Keratinocyte (primary cell): ENCODE results near the gene REV1. TPM values are rescaled to one million over a fixed set of nuclear protein-coding genes. Genes with fewer than 3 reads are reported as not detected.

Source experiments
- DNase-seq: peaks from one replicate; pipeline ENCODE4 v3.0.0-alpha.2; 2011; ENCODE audit warnings: low read depth, missing footprints, low spot score
- FAIRE-seq: peaks from 2 replicates; lab custom pipeline; 2011; peaks lifted over from hg19 to GRCh38; lab: Jason Lieb, UNC
- H2AFZ ChIP-seq: 2 replicates; pipeline ENCODE4 v1.6.0; 2012; ENCODE audit warnings: low read length, control low read depth, inconsistent platforms; ENCODE audit not compliant: control insufficient read depth
- H3K27ac ChIP-seq: 2 replicates; pipeline ENCODE4 v1.5.1; 2011; ENCODE audit warnings: low read length; ENCODE audit not compliant: control insufficient read depth, insufficient read depth
- H3K27me3 ChIP-seq: 3 replicates; pipeline ENCODE4 v1.6.0; 2011; ENCODE audit warnings: low read length; ENCODE audit not compliant: control insufficient read depth, insufficient read depth; ENCODE audit errors: extremely low read depth
- H3K36me3 ChIP-seq, 2 experiments: 2 replicates in 1 of 2; 3 replicates in 1 of 2; pipeline ENCODE4 v1.5.1; 2011; ENCODE audit warnings: low read length in 2 of 2, mild to moderate bottlenecking in 1 of 2; ENCODE audit not compliant: control insufficient read depth in 2 of 2, insufficient read depth in 2 of 2; ENCODE audit errors: extremely low read depth in 1 of 2
- H3K4me1 ChIP-seq: 3 replicates; pipeline ENCODE4 v1.5.1; 2011; ENCODE audit warnings: low read length; ENCODE audit not compliant: control insufficient read depth, insufficient read depth; ENCODE audit errors: extremely low read depth
- H3K4me2 ChIP-seq: 3 replicates; pipeline ENCODE4 v1.6.0; 2011; ENCODE audit warnings: low read depth, low read length; ENCODE audit not compliant: control insufficient read depth, insufficient read depth; ENCODE audit errors: extremely low read depth
- H3K4me3 ChIP-seq, 3 experiments: fragments of 200-600 bp in 1 of 3; sonication (generic) in 1 of 3; 2 replicates in 2 of 3; 3 replicates in 1 of 3; pipeline ENCODE4 v1.5.1; 2011 to 2016; ENCODE audit warnings: low read length in 3 of 3, mild to moderate bottlenecking in 3 of 3, control low read depth in 2 of 3, inconsistent platforms in 1 of 3, low read depth in 1 of 3, mixed read lengths in 1 of 3, mixed run types in 1 of 3, moderate library complexity in 1 of 3; ENCODE audit not compliant: control insufficient read depth in 2 of 3, insufficient read depth in 2 of 3; ENCODE audit errors: extremely low read depth in 1 of 3
- H3K79me2 ChIP-seq: 2 replicates; pipeline ENCODE4 v1.6.0; 2012; ENCODE audit warnings: low read length; ENCODE audit not compliant: control insufficient read depth, insufficient read depth
- H3K9ac ChIP-seq: 3 replicates; pipeline ENCODE4 v1.6.0; 2011; ENCODE audit warnings: low read length; ENCODE audit not compliant: control insufficient read depth, insufficient read depth; ENCODE audit errors: extremely low read depth
- H3K9me1 ChIP-seq: 3 replicates; pipeline ENCODE4 v1.6.0; 2011; ENCODE audit warnings: low read length; ENCODE audit not compliant: control insufficient read depth, insufficient read depth; ENCODE audit errors: extremely low read depth
- H3K9me3 ChIP-seq: 2 replicates; pipeline ENCODE4 v1.5.1; 2012; ENCODE audit warnings: low read depth, low read length; ENCODE audit not compliant: control insufficient read depth
- H4K20me1 ChIP-seq: 3 replicates; pipeline ENCODE4 v1.6.0; 2011; ENCODE audit warnings: low read length; ENCODE audit not compliant: control insufficient read depth, insufficient read depth; ENCODE audit errors: extremely low read depth
- EZH2 ChIP-seq: IDR thresholded peaks from one replicate; pipeline ENCODE4 v1.6.1; 2012; ENCODE audit warnings: inconsistent platforms, mild to moderate bottlenecking, low read length, moderate library complexity
- dilution Hi-C: fragments of 300-500 bp; cut with MboI; formaldehyde crosslinking; loops from one replicate; pipeline ENCODE4 v1.7.0; 2020; ENCODE audit warnings: low sequenced_read_pairs; ENCODE audit not compliant: extremely low pct_ligation_motif_present
- polyA plus RNA-seq, 5 experiments: library from polyadenylated mRNA; depleted of rRNA in 3 of 5; stranded (reverse) in 3 of 5; stranded (forward) in 1 of 5; unstranded in 1 of 5; fragments of >200 nt; gene quantifications; 1 replicate in 1 of 5; 2 replicates in 3 of 5; 3 replicates in 1 of 5; pipeline versions ENCODE4 v1.2.1 to v1.2.3, GENCODE V29; 2011 to 2012; ENCODE audit warnings: missing spikeins in 2 of 5, low read depth in 1 of 5, low replicate concordance in 1 of 5
- TF ChIP-seq, protein P1 (sequence below), 3 experiments: IDR thresholded peaks in 1 of 3; conservative IDR thresholded peaks in 1 of 3; optimal IDR thresholded peaks in 1 of 3; 2 replicates in 2 of 3; 3 replicates in 1 of 3; pipeline versions ENCODE3 to v1.5.1; 2011; ENCODE audit warnings: low read length in 3 of 3, mild to moderate bottlenecking in 3 of 3, moderate library complexity in 2 of 3, control low read depth in 1 of 3, inconsistent platforms in 1 of 3; ENCODE audit not compliant: insufficient read depth in 2 of 3; ENCODE audit errors: extremely low read depth in 1 of 3

Gene REV1
- polyA plus RNA-seq, 1 donor (not counting 4 experiments of a cell fraction or from before 2014, with no cell fraction given), result 56.4 TPM

GRCh38 chr2:99496021-99496420 lies 6.2 kb upstream of the REV1 start:
- FAIRE-seq (peak; percentile 9), DNase-seq (no peak)
- H3K79me2 ChIP-seq, result no peaks in the 10 kb centered on the region
- no peaks in the 10 kb centered on the region for H3K36me3 ChIP-seq
- H3K4me2 ChIP-seq, result no peak overlapping the region
- H3K4me3 ChIP-seq, result no peak overlapping the region
- dilution Hi-C loops, result no loop called here
- H3K27me3 ChIP-seq, result no peaks in the 10 kb centered on the region
- no peak overlapping the region for H3K9ac ChIP-seq
- no peak overlapping the region for H3K27ac ChIP-seq
- no peaks in the 10 kb centered on the region for H4K20me1 ChIP-seq
- H3K9me1 ChIP-seq, result no peaks in the 10 kb centered on the region
- TF ChIP-seq, protein P1, sequence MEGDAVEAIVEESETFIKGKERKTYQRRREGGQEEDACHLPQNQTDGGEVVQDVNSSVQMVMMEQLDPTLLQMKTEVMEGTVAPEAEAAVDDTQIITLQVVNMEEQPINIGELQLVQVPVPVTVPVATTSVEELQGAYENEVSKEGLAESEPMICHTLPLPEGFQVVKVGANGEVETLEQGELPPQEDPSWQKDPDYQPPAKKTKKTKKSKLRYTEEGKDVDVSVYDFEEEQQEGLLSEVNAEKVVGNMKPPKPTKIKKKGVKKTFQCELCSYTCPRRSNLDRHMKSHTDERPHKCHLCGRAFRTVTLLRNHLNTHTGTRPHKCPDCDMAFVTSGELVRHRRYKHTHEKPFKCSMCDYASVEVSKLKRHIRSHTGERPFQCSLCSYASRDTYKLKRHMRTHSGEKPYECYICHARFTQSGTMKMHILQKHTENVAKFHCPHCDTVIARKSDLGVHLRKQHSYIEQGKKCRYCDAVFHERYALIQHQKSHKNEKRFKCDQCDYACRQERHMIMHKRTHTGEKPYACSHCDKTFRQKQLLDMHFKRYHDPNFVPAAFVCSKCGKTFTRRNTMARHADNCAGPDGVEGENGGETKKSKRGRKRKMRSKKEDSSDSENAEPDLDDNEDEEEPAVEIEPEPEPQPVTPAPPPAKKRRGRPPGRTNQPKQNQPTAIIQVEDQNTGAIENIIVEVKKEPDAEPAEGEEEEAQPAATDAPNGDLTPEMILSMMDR (optimal IDR thresholded peaks at IDR 0.05 in 1 of 3, IDR thresholded peaks at IDR 0.05 in 1 of 3, conservative IDR thresholded peaks at IDR 0.05 in 1 of 3; ENCODE audit: extremely low read depth in 1 of 3, insufficient read depth in 2 of 3, low read length in 3 of 3), result no peak
- no peak for TF ChIP-seq EZH2
- H3K4me1 ChIP-seq, result peaks cover under 1% of the 10 kb centered on the region
- no peaks in the 10 kb centered on the region for H3K9me3 ChIP-seq
- H2AFZ ChIP-seq, result no peak overlapping the region

- dilution Hi-C loops, result no loop called here
- no peak for TF ChIP-seq EZH2
- TF ChIP-seq, protein P1 (optimal IDR thresholded peaks at IDR 0.05 in 1 of 3, IDR thresholded peaks at IDR 0.05 in 1 of 3, conservative IDR thresholded peaks at IDR 0.05 in 1 of 3; ENCODE audit: extremely low read depth in 1 of 3, insufficient read depth in 2 of 3, low read length in 3 of 3), result no peak
- Histone ChIP-seq H3K27me3 (no peaks in the 10 kb centered on the region), H3K9ac (no peak overlapping the region), H3K9me3 (no peaks in the 10 kb centered on the region), H3K4me1 (peaks cover 6% of the 10 kb centered on the region), H4K20me1 (no peaks in the 10 kb centered on the region), H3K9me1 (no peaks in the 10 kb centered on the region), H3K79me2 (no peaks in the 10 kb centered on the region), H3K4me2 (no peak overlapping the region), H2AFZ (no peak overlapping the region), H3K36me3 (no peaks in the 10 kb centered on the region), H3K27ac (no peak overlapping the region), H3K4me3 (no peak overlapping the region)
- FAIRE-seq (no peak), DNase-seq (no peak)
Measured at GRCh38 chr2:99495115-99495860, 5.5 kb upstream of the REV1 start.
